ENCODE results near the gene SPTBN2. TPM values are rescaled to one million over a fixed set of nuclear protein-coding genes. Genes with fewer than 3 reads are reported as not detected.

The SPTBN2 gene
- total RNA-seq, 1 donor from 2014 or later: 62.4 TPM

GRCh38 chr11:66744485-66745355 is 15.7 kb upstream of the SPTBN2 start:
- Mint-ChIP-seq H3K4me1 (peaks cover 10% of the 10 kb centered on the region), H3K36me3 (no peaks in the 10 kb centered on the region), H3K27ac (peak overlapping the region; percentile 92), H3K27me3 (ENCODE audit: low read depth) (no peaks in the 10 kb centered on the region), H3K4me3 (peak overlapping the region; percentile 97), H3K9me3 (no peaks in the 10 kb centered on the region)
- no peak for TF ChIP-seq CTCF (IDR thresholded peaks at IDR 0.05; ENCODE audit: unreplicated experiment)
- peak; percentile 84 to 94 for DNase-seq (ENCODE audit: low spot score in 2 of 2, unreplicated experiment in 2 of 2)

GRCh38 chr11:66743271-66743968 is 14.4 kb upstream of the SPTBN2 start:
- H3K4me3 Mint-ChIP-seq: peak overlapping the region; percentile 97
- no peak for DNase-seq (ENCODE audit: low spot score in 2 of 2, unreplicated experiment in 2 of 2)
- no peaks in the 10 kb centered on the region for H3K36me3 Mint-ChIP-seq
- TF ChIP-seq CTCF (IDR thresholded peaks at IDR 0.05; ENCODE audit: unreplicated experiment): no peak
- H3K27me3 Mint-ChIP-seq (ENCODE audit: low read depth): no peaks in the 10 kb centered on the region
- peaks cover 5% of the 10 kb centered on the region for H3K4me1 Mint-ChIP-seq
- no peaks in the 10 kb centered on the region for H3K9me3 Mint-ChIP-seq
- H3K27ac Mint-ChIP-seq: no peak overlapping the region

GRCh38 chr11:66741153-66741552 is 12.1 kb upstream of the SPTBN2 start:
- no peaks in the 10 kb centered on the region for H3K36me3 Mint-ChIP-seq
- H3K4me3 Mint-ChIP-seq: no peak overlapping the region
- DNase-seq (ENCODE audit: low spot score in 2 of 2, unreplicated experiment in 2 of 2): no peak

GRCh38 chr11:66739983-66740382 is 11.0 kb upstream of the SPTBN2 start:
- no peaks in the 10 kb centered on the region for H3K9me3 Mint-ChIP-seq

More at GRCh38 chr11:66741153-66741552, 12.1 kb upstream of the SPTBN2 start:
- H3K9me3 Mint-ChIP-seq: no peaks in the 10 kb centered on the region
- peaks cover 2% of the 10 kb centered on the region for H3K27me3 Mint-ChIP-seq (ENCODE audit: low read depth)
- no peak overlapping the region for H3K27ac Mint-ChIP-seq
- H3K4me1 Mint-ChIP-seq: peaks cover 5% of the 10 kb centered on the region
- TF ChIP-seq CTCF (IDR thresholded peaks at IDR 0.05; ENCODE audit: unreplicated experiment): no peak

GRCh38 chr11:66734215-66734614 is 5.2 kb upstream of the SPTBN2 start:
- Mint-ChIP-seq H3K9me3 (no peaks in the 10 kb centered on the region), H3K36me3 (no peaks in the 10 kb centered on the region), H3K27me3 (ENCODE audit: low read depth) (peaks cover 32% of the 10 kb centered on the region)

More at GRCh38 chr11:66739983-66740382, 11.0 kb upstream of the SPTBN2 start:
- TF ChIP-seq CTCF (IDR thresholded peaks at IDR 0.05; ENCODE audit: unreplicated experiment): no peak
- Mint-ChIP-seq H3K4me3 (no peak overlapping the region), H3K36me3 (no peaks in the 10 kb centered on the region), H3K27ac (no peak overlapping the region), H3K4me1 (peaks cover 5% of the 10 kb centered on the region), H3K27me3 (ENCODE audit: low read depth) (peaks cover 5% of the 10 kb centered on the region)
- DNase-seq (ENCODE audit: low spot score in 2 of 2, unreplicated experiment in 2 of 2): no peak

More at GRCh38 chr11:66734215-66734614, 5.2 kb upstream of the SPTBN2 start:
- H3K4me3 Mint-ChIP-seq: no peak overlapping the region
- no peak for TF ChIP-seq CTCF (IDR thresholded peaks at IDR 0.05; ENCODE audit: unreplicated experiment)
- no peak for DNase-seq (ENCODE audit: low spot score in 2 of 2, unreplicated experiment in 2 of 2)
- no peak overlapping the region for H3K27ac Mint-ChIP-seq
- H3K4me1 Mint-ChIP-seq: no peaks in the 10 kb centered on the region
